Measurements from ENCODE around the gene SLC35F3.

DNA sequence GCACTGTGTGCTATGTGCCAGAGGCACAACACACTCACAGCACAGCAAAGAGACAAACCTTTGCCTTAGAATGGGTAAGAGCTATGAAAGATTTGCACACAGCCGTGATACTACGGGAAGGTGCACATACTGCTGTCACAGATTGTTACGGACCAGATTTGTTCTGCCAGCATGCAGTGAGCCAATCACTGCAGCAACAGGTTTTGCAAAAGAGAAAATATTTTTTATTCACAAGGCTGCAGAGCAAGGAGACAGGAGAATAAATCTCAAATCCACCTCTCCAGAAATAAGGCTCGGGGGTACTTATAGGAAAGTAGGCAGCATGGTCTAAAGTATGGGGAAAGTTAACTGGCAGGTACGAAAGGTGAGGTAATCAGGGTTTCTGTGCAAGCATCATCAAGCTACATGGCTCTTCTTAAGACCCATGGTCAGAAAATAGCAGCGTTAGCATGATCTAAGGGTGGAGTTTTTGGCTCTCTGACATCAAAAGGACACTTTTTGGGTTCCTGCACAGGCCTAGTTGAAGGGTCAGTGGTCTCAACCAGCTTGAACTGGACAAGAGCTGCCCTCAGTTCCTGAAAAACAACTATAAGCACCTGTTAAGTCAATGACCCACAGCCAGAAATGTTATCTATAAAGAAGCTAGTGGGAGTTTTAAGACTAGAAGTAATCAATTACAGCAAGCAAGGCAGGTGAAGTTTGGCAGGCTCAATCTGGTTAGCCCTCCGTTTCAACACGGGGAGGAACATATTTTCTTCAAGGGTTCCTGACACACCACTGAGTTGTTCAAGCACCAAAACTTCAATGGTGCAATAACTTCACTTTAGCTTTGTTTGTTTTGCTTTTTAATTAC lies 186.0 kb downstream of the SLC35F3 start:
- TF ChIP-seq, protein P1, sequence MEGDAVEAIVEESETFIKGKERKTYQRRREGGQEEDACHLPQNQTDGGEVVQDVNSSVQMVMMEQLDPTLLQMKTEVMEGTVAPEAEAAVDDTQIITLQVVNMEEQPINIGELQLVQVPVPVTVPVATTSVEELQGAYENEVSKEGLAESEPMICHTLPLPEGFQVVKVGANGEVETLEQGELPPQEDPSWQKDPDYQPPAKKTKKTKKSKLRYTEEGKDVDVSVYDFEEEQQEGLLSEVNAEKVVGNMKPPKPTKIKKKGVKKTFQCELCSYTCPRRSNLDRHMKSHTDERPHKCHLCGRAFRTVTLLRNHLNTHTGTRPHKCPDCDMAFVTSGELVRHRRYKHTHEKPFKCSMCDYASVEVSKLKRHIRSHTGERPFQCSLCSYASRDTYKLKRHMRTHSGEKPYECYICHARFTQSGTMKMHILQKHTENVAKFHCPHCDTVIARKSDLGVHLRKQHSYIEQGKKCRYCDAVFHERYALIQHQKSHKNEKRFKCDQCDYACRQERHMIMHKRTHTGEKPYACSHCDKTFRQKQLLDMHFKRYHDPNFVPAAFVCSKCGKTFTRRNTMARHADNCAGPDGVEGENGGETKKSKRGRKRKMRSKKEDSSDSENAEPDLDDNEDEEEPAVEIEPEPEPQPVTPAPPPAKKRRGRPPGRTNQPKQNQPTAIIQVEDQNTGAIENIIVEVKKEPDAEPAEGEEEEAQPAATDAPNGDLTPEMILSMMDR (IDR thresholded peaks at IDR 0.05; ENCODE audit: poor library complexity, severe bottlenecking) = no peak
- no peak for TF ChIP-seq POLR2AphosphoS5 (IDR thresholded peaks at IDR 0.05)
- TF ChIP-seq EZH2 (IDR thresholded peaks at IDR 0.05; ENCODE audit: borderline replicate concordance, insufficient read depth, low read length, poor library complexity, severe bottlenecking) = no peak
- TF ChIP-seq RAD21 (conservative IDR thresholded peaks at IDR 0.05) = no peak
- no peak for TF ChIP-seq EP300 (conservative IDR thresholded peaks at IDR 0.05; ENCODE audit: poor library complexity, severe bottlenecking)
